SK-N-SH (cell line): Measurements from ENCODE around the gene DLG2. TPM values are rescaled to one million over a fixed set of nuclear protein-coding genes. Genes with fewer than 3 reads are reported as not detected.

Experiments used
- CTCF ChIA-PET: fragments of 300-600, 350-600 bp; formaldehyde crosslinking; extraction: SDS; loops from one replicate; lab custom pipeline; 2021; lab: Yijun Ruan, JAX
- POLR2A ChIA-PET: fragments of 350-600 bp; sonication (Branson Sonifier 250); formaldehyde crosslinking; extraction: SDS; loops from one replicate; lab custom pipeline; 2020; ENCODE audit warnings: antibody characterized with exemption, inconsistent platforms; lab: Yijun Ruan, JAX
- DNase-seq: peaks from one replicate; pipeline ENCODE4 v3.0.0; 2012
- H2AFZ ChIP-seq: fragments of 200-600 bp; sonication (generic); 2 replicates; pipeline ENCODE4 v1.8.1; 2016; ENCODE audit warnings: antibody characterized with exemption, mild to moderate bottlenecking, low read depth
- H3F3A ChIP-seq: fragments of 200-600 bp; sonication (generic); replicated peaks from 2 replicates; pipeline ENCODE3; 2016; ENCODE audit warnings: antibody characterized with exemption, mild to moderate bottlenecking; ENCODE audit not compliant: insufficient read depth
- H3K27ac ChIP-seq, 2 experiments: fragments of 200-500 bp in 1 of 2; fragments of 200-600 bp in 1 of 2; sonication (Bioruptor generic) in 1 of 2; sonication (generic), shearing (Covaris generic) in 1 of 2; 2 replicates each; pipeline versions ENCODE4 v1.5.1 to v1.6.1; 2014 to 2016; ENCODE audit warnings: low read depth in 2 of 2, inconsistent platforms in 1 of 2, low read length in 1 of 2, mild to moderate bottlenecking in 1 of 2, mixed read lengths in 1 of 2
- H3K27me3 ChIP-seq: fragments of 200-600 bp; sonication (generic), shearing (Covaris generic); 2 replicates; pipeline ENCODE4 v1.6.1; 2016; ENCODE audit warnings: mixed run types; ENCODE audit not compliant: insufficient read depth
- H3K36me3 ChIP-seq, 2 experiments: fragments of 200-500 bp in 1 of 2; fragments of 200-600 bp in 1 of 2; sonication (Bioruptor generic) in 1 of 2; sonication (generic) in 1 of 2; replicated peaks in 1 of 2; 2 replicates each; pipeline versions ENCODE3 to v1.5.1; 2014 to 2016; ENCODE audit warnings: low read length in 1 of 2, mild to moderate bottlenecking in 1 of 2; ENCODE audit not compliant: insufficient read depth in 2 of 2, control insufficient read depth in 1 of 2
- H3K4me1 ChIP-seq, 2 experiments: fragments of 200-500 bp in 1 of 2; fragments of 200-600 bp in 1 of 2; sonication (Bioruptor generic) in 1 of 2; sonication (generic), shearing (Covaris generic) in 1 of 2; 2 replicates each; pipeline versions ENCODE4 v1.5.1 to v1.6.1; 2014 to 2016; ENCODE audit warnings: low read depth in 1 of 2, low read length in 1 of 2, mixed run types in 1 of 2; ENCODE audit not compliant: insufficient read depth in 2 of 2, control insufficient read depth in 1 of 2
- H3K4me2 ChIP-seq: fragments of 200-600 bp; sonication (generic), shearing (Covaris generic); 2 replicates; pipeline ENCODE4 v1.6.1; 2017; ENCODE audit warnings: mixed run types
- H3K4me3 ChIP-seq, 2 experiments: fragments of 200-500 bp in 1 of 2; fragments of 200-600 bp in 1 of 2; sonication (Bioruptor generic) in 1 of 2; sonication (generic), shearing (Covaris generic) in 1 of 2; 2 replicates each; pipeline versions ENCODE4 v1.5.1 to v1.8.1; 2014 to 2016; ENCODE audit warnings: low read depth in 2 of 2, inconsistent platforms in 1 of 2, low read length in 1 of 2, mild to moderate bottlenecking in 1 of 2, mixed read lengths in 1 of 2, moderate library complexity in 1 of 2
- H3K79me2 ChIP-seq: fragments of 200-600 bp; sonication (generic); 2 replicates; pipeline ENCODE4 v1.8.1; 2017; ENCODE audit warnings: mild to moderate bottlenecking; ENCODE audit not compliant: insufficient read depth
- H3K9ac ChIP-seq: fragments of 200-600 bp; sonication (generic); 2 replicates; pipeline ENCODE4 v1.6.1; 2017; ENCODE audit warnings: mixed run types
- H3K9me2 ChIP-seq: fragments of 200-600 bp; sonication (generic); 2 replicates; pipeline ENCODE4 v1.6.1; 2017; ENCODE audit warnings: mixed run types
- H3K9me3 ChIP-seq: fragments of 200-600 bp; sonication (generic); 2 replicates; pipeline ENCODE4 v1.6.1; 2017; ENCODE audit warnings: mixed run types, mild to moderate bottlenecking, moderate library complexity
- H4K20me1 ChIP-seq: fragments of 200-600 bp; sonication (generic); 2 replicates; pipeline ENCODE4 v1.6.1; 2017; ENCODE audit warnings: mild to moderate bottlenecking, mixed run types; ENCODE audit not compliant: insufficient read depth
- CHD2 ChIP-seq: fragments of 150-350 bp; IDR thresholded peaks from 2 replicates; pipeline ENCODE4 v1.6.1; 2018; ENCODE audit warnings: low read length; ENCODE audit not compliant: partially characterized antibody
- EP300 ChIP-seq, 2 experiments: IDR thresholded peaks; 2 replicates each; pipeline versions ENCODE4 v1.4.0 to v1.6.1; 2012; ENCODE audit warnings: borderline replicate concordance in 1 of 2, low read depth in 1 of 2, low read length in 1 of 2
- FOXJ3 ChIP-seq: sonication (generic); formaldehyde crosslinking; IDR thresholded peaks from 2 replicates; pipeline ENCODE4 v1.5.1; 2020; ENCODE audit warnings: mild to moderate bottlenecking, missing genetic modification reagents
- GATA2 ChIP-seq: sonication (generic); formaldehyde crosslinking; IDR thresholded peaks from 2 replicates; pipeline ENCODE4 v1.5.0; 2020; ENCODE audit warnings: mild to moderate bottlenecking, missing genetic modification reagents
- IRF3 ChIP-seq: fragments of 150-350 bp; IDR thresholded peaks from 2 replicates; pipeline ENCODE4 v1.6.1; 2016; ENCODE audit warnings: mild to moderate bottlenecking, low read depth, low read length
- MEF2A ChIP-seq: IDR thresholded peaks from 2 replicates; pipeline ENCODE4 v1.4.0; 2012; ENCODE audit warnings: low read depth, borderline replicate concordance
- MXI1 ChIP-seq: IDR thresholded peaks from 2 replicates; pipeline ENCODE4 v1.6.1; 2012; ENCODE audit warnings: mild to moderate bottlenecking, low read depth, low read length, improper control_type of control experiment
- RCOR1 ChIP-seq: fragments of 150-350 bp; IDR thresholded peaks from 2 replicates; pipeline ENCODE4 v1.6.1; 2017; ENCODE audit warnings: antibody characterized with exemption, low read length
- RXRA ChIP-seq: IDR thresholded peaks from 2 replicates; pipeline ENCODE4 v1.4.0; 2012; ENCODE audit warnings: low read depth, mild to moderate bottlenecking, borderline replicate concordance
- WGBS: methylation state at CpG from one replicate; pipeline ENCODE4 v1.1.6; 2017; ENCODE audit warnings: low lambda C conversion rate; 5-methylcytosine and 5-hydroxymethylcytosine counted together
- polyA plus RNA-seq, 3 experiments: library from polyadenylated mRNA; depleted of rRNA; stranded (reverse); fragments of >200 nt; gene quantifications; 2 replicates each; pipeline ENCODE4 v1.2.3, GENCODE V29; 2012
- TF ChIP-seq, protein P1 (sequence below): fragments of 200-600 bp; sonication (generic); IDR thresholded peaks from 2 replicates; pipeline ENCODE4 v1.6.1; 2017; ENCODE audit warnings: antibody characterized with exemption, mild to moderate bottlenecking, moderate library complexity
- TF ChIP-seq, protein P2 (sequence below): IDR thresholded peaks from 2 replicates; pipeline ENCODE4 v1.4.0; 2012; ENCODE audit warnings: low read depth, borderline replicate concordance
- TF ChIP-seq, protein P3 (sequence below): fragments of 150-350 bp; IDR thresholded peaks from 2 replicates; pipeline ENCODE4 v1.6.1; 2017; ENCODE audit warnings: antibody characterized with exemption, low read length, low read depth, borderline replicate concordance
- TF ChIP-seq, protein P4 (sequence below): IDR thresholded peaks from 2 replicates; pipeline ENCODE4 v1.6.1; 2012; ENCODE audit warnings: mild to moderate bottlenecking, low read depth, low read length, moderate library complexity

Gene DLG2
- polyA plus RNA-seq, 1 of the 3 experiments (the other 2 are of a cell fraction): 0.21 TPM

DNA sequence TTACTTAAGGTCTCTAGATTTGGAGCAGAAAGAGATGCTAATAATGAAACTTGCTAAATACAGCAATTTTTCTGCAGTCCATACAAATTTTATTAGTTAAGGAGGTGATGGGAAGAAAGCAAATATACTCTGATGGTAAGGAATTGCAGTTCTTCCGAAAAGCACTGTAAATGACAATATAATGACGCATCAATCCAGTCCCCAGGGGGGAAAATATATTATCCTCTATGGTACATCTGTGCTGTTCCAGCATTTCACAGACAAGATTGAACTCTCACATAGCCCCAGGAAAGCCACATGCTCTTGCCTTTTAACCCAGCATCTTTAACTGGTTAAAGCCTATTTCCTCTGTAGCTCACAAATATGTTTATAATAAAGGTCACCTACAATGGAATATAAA, 1924.3 kb downstream of the DLG2 start:
- H2AFZ ChIP-seq: no peak overlapping the region
- H3K9me3 ChIP-seq: no peaks in the 10 kb centered on the region
- TF ChIP-seq EP300 (IDR thresholded peaks at IDR 0.05; ENCODE audit: borderline replicate concordance in 1 of 2, low read depth in 1 of 2, low read length in 1 of 2) (peak in 1 of 2 experiments; percentile 61; a peak in 1 of 4 replicates), CHD2 (no peak), FOXJ3 (CRISPR knock-in tag) (no peak), MXI1 (no peak), GATA2 (CRISPR knock-in tag) (0 out of 2 replicates have a peak, but pooled peaks have one; percentile 9), RCOR1 (0 out of 2 replicates have a peak, but pooled peaks have one; percentile 19), MEF2A (no peak), IRF3 (no peak)
- TF ChIP-seq, protein P1, sequence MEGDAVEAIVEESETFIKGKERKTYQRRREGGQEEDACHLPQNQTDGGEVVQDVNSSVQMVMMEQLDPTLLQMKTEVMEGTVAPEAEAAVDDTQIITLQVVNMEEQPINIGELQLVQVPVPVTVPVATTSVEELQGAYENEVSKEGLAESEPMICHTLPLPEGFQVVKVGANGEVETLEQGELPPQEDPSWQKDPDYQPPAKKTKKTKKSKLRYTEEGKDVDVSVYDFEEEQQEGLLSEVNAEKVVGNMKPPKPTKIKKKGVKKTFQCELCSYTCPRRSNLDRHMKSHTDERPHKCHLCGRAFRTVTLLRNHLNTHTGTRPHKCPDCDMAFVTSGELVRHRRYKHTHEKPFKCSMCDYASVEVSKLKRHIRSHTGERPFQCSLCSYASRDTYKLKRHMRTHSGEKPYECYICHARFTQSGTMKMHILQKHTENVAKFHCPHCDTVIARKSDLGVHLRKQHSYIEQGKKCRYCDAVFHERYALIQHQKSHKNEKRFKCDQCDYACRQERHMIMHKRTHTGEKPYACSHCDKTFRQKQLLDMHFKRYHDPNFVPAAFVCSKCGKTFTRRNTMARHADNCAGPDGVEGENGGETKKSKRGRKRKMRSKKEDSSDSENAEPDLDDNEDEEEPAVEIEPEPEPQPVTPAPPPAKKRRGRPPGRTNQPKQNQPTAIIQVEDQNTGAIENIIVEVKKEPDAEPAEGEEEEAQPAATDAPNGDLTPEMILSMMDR: no peak
- TF ChIP-seq, protein P2, sequence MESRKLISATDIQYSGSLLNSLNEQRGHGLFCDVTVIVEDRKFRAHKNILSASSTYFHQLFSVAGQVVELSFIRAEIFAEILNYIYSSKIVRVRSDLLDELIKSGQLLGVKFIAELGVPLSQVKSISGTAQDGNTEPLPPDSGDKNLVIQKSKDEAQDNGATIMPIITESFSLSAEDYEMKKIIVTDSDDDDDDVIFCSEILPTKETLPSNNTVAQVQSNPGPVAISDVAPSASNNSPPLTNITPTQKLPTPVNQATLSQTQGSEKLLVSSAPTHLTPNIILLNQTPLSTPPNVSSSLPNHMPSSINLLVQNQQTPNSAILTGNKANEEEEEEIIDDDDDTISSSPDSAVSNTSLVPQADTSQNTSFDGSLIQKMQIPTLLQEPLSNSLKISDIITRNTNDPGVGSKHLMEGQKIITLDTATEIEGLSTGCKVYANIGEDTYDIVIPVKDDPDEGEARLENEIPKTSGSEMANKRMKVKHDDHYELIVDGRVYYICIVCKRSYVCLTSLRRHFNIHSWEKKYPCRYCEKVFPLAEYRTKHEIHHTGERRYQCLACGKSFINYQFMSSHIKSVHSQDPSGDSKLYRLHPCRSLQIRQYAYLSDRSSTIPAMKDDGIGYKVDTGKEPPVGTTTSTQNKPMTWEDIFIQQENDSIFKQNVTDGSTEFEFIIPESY: no peak
- H3K27me3 ChIP-seq: no peaks in the 10 kb centered on the region
- no peaks in the 10 kb centered on the region for H3K36me3 ChIP-seq
- POLR2A ChIA-PET: no interaction called here
- no peak overlapping the region for H3K9ac ChIP-seq
- H3K79me2 ChIP-seq: no peaks in the 10 kb centered on the region
- 64% methylated on average over 2 of the region's 2 CpGs for WGBS
- no peaks in the 10 kb centered on the region for H4K20me1 ChIP-seq
- H3K4me2 ChIP-seq: no peak overlapping the region
- H3K4me3 ChIP-seq: no peak overlapping the region
- no peaks in the 10 kb centered on the region for H3F3A ChIP-seq
- CTCF ChIA-PET: interaction anchor here (3.1 kb wide), 1 partner anchor 16 kb away, joined by 7 read pairs; no protein-coding TSS in a partner anchor
- DNase-seq: peak; percentile 32
- no peaks in the 10 kb centered on the region; a peak in 1 of 4 replicates for H3K4me1 ChIP-seq
- H3K27ac ChIP-seq: no peak overlapping the region
- H3K9me2 ChIP-seq: no peaks in the 10 kb centered on the region

DNA sequence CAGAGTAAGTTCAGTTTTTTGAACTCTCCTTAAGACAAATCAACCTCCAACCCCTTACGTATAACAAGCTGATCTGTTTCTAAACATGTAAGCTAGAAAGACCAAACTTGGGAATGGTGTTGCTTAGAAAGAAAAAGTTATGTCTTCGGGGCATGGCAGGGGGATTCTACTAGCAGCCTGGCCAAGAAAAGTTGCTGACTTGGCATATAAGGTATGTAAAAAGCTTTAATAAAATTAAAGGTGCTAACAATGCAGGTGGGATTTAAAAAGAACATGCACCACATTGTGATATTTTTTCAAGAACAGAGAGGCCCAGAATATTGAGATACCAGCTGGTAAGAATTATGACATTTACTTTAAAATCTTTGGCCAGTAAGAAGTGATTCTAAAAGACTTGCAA, 1929.6 kb downstream of the DLG2 start:
- 64% methylated on average over 2 of the region's 2 CpGs for WGBS
- Histone ChIP-seq H3K9me2 (no peaks in the 10 kb centered on the region), H4K20me1 (no peaks in the 10 kb centered on the region), H3K9ac (no peak overlapping the region), H3K4me2 (no peak overlapping the region), H3K27ac (no peak overlapping the region), H3K9me3 (no peaks in the 10 kb centered on the region), H3K79me2 (no peaks in the 10 kb centered on the region), H2AFZ (no peak overlapping the region), H3K4me3 (no peak overlapping the region), H3F3A (no peaks in the 10 kb centered on the region), H3K36me3 (no peaks in the 10 kb centered on the region), H3K27me3 (no peaks in the 10 kb centered on the region), H3K4me1 (peaks cover 0 to 18% of the 10 kb centered on the region in 2 experiments; a peak in 1 of 4 replicates)
- CTCF ChIA-PET: interaction anchor here (1.4 to 1.5 kb wide), 2 partner anchors 22 to 33 kb away, joined by 4 to 6 read pairs; no protein-coding TSS in a partner anchor
- DNase-seq: no peak
- POLR2A ChIA-PET: no interaction called here
- TF ChIP-seq MXI1 (no peak), RXRA (no peak)
- TF ChIP-seq, protein P1: no peak
- TF ChIP-seq, protein P3, sequence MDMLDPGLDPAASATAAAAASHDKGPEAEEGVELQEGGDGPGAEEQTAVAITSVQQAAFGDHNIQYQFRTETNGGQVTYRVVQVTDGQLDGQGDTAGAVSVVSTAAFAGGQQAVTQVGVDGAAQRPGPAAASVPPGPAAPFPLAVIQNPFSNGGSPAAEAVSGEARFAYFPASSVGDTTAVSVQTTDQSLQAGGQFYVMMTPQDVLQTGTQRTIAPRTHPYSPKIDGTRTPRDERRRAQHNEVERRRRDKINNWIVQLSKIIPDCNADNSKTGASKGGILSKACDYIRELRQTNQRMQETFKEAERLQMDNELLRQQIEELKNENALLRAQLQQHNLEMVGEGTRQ: no peak
- TF ChIP-seq, protein P4, sequence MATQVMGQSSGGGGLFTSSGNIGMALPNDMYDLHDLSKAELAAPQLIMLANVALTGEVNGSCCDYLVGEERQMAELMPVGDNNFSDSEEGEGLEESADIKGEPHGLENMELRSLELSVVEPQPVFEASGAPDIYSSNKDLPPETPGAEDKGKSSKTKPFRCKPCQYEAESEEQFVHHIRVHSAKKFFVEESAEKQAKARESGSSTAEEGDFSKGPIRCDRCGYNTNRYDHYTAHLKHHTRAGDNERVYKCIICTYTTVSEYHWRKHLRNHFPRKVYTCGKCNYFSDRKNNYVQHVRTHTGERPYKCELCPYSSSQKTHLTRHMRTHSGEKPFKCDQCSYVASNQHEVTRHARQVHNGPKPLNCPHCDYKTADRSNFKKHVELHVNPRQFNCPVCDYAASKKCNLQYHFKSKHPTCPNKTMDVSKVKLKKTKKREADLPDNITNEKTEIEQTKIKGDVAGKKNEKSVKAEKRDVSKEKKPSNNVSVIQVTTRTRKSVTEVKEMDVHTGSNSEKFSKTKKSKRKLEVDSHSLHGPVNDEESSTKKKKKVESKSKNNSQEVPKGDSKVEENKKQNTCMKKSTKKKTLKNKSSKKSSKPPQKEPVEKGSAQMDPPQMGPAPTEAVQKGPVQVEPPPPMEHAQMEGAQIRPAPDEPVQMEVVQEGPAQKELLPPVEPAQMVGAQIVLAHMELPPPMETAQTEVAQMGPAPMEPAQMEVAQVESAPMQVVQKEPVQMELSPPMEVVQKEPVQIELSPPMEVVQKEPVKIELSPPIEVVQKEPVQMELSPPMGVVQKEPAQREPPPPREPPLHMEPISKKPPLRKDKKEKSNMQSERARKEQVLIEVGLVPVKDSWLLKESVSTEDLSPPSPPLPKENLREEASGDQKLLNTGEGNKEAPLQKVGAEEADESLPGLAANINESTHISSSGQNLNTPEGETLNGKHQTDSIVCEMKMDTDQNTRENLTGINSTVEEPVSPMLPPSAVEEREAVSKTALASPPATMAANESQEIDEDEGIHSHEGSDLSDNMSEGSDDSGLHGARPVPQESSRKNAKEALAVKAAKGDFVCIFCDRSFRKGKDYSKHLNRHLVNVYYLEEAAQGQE: no peak
